ES-I3 (cell line): Measurements from ENCODE around the gene LAIR2.

Source experiments
- H3K36me3 ChIP-seq: 2 replicates; pipeline ENCODE4 v1.6.1; 2013; ENCODE audit warnings: mild to moderate bottlenecking, low read length, control low read depth, moderate library complexity; ENCODE audit not compliant: insufficient read depth
- H3K4me1 ChIP-seq: 2 replicates; pipeline ENCODE4 v1.6.1; 2013; ENCODE audit warnings: mild to moderate bottlenecking, control low read depth, low read length; ENCODE audit not compliant: insufficient read depth
- H3K9ac ChIP-seq: 2 replicates; pipeline ENCODE4 v1.6.1; 2013; ENCODE audit warnings: low read depth, mild to moderate bottlenecking, low read length, moderate library complexity
- H3K9me3 ChIP-seq: 2 replicates; pipeline ENCODE4 v1.6.1; 2013; ENCODE audit warnings: mild to moderate bottlenecking, low read length, moderate library complexity; ENCODE audit not compliant: control insufficient read depth, insufficient read depth

The LAIR2 gene

DNA sequence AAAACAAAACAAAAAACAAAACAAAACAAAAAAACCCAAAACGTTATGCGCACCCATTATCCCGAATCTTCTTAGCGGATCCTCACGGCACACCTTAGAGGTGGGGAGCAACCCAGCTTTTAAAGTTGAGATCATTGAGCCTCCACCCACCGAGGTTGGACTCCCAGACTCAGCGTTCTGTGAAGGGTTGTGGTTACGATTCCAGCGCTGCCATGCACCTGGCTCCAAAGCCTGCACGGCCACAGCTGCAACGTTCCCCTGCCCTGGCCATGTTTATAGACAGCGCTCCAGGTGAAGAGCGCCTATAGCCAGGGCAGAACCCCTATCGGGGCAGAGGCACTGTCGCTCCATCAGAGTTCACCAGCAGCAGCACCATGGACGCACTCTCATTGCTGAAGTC lies 52.3 kb downstream of the LAIR2 start:
- no peaks in the 10 kb centered on the region for H3K36me3 ChIP-seq
- no peak overlapping the region for H3K9ac ChIP-seq
- H3K9me3 ChIP-seq, result no peaks in the 10 kb centered on the region
- no peaks in the 10 kb centered on the region for H3K4me1 ChIP-seq

DNA sequence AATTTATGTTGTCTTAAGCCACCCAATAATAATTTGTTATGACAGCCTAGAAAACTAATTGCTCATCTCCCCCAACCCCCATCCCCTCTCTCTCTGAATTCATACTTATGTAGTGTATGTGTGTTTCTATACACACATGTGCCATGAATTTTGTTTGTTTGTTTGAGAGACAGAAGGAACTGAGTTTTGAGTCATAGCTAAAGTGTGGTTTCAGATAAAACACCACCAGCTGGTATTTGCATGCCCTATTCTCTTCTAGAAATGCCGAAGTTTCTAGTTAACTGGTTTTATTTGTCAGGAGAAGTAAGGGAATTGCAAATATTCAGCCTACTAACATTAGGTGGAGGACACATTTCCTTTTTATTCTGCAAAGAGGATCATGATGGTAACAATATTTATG lies 53.6 kb downstream of the LAIR2 start:
- Histone ChIP-seq H3K4me1 (no peaks in the 10 kb centered on the region), H3K36me3 (no peaks in the 10 kb centered on the region), H3K9me3 (no peaks in the 10 kb centered on the region), H3K9ac (no peak overlapping the region)

DNA sequence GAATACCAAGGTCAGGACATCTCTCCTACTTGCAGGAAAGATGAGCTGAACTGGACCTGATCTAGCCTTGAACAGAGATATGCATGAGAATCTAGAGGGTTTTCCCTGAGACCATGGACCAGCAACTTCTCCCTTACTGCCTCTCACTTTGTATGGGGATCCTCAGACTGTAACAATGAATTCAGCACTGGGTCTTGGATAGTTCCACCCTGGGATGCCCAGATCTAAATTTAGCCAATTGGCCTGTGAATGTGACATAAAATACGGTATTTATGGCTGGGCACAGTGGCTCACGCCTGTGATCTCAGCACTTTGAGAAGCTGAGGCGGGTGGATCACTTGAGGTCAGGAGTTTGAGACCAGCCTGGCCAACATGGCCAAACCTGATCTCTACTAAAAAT lies 55.7 kb downstream of the LAIR2 start:
- no peaks in the 10 kb centered on the region for H3K4me1 ChIP-seq
- H3K9ac ChIP-seq, result no peak overlapping the region
- H3K36me3 ChIP-seq, result no peaks in the 10 kb centered on the region
- H3K9me3 ChIP-seq, result no peaks in the 10 kb centered on the region
